Medulla oblongata (tissue), 1 donor: Measurements from ENCODE around the gene ATP10A.

Experiments used
- DNase-seq: peaks from one replicate; pipeline ENCODE4 v3.0.0-alpha.2; 2015; ENCODE audit errors: extremely low spot score

ATP10A gene, protein sequence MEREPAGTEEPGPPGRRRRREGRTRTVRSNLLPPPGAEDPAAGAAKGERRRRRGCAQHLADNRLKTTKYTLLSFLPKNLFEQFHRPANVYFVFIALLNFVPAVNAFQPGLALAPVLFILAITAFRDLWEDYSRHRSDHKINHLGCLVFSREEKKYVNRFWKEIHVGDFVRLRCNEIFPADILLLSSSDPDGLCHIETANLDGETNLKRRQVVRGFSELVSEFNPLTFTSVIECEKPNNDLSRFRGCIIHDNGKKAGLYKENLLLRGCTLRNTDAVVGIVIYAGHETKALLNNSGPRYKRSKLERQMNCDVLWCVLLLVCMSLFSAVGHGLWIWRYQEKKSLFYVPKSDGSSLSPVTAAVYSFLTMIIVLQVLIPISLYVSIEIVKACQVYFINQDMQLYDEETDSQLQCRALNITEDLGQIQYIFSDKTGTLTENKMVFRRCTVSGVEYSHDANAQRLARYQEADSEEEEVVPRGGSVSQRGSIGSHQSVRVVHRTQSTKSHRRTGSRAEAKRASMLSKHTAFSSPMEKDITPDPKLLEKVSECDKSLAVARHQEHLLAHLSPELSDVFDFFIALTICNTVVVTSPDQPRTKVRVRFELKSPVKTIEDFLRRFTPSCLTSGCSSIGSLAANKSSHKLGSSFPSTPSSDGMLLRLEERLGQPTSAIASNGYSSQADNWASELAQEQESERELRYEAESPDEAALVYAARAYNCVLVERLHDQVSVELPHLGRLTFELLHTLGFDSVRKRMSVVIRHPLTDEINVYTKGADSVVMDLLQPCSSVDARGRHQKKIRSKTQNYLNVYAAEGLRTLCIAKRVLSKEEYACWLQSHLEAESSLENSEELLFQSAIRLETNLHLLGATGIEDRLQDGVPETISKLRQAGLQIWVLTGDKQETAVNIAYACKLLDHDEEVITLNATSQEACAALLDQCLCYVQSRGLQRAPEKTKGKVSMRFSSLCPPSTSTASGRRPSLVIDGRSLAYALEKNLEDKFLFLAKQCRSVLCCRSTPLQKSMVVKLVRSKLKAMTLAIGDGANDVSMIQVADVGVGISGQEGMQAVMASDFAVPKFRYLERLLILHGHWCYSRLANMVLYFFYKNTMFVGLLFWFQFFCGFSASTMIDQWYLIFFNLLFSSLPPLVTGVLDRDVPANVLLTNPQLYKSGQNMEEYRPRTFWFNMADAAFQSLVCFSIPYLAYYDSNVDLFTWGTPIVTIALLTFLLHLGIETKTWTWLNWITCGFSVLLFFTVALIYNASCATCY (N-terminal part only)

DNA sequence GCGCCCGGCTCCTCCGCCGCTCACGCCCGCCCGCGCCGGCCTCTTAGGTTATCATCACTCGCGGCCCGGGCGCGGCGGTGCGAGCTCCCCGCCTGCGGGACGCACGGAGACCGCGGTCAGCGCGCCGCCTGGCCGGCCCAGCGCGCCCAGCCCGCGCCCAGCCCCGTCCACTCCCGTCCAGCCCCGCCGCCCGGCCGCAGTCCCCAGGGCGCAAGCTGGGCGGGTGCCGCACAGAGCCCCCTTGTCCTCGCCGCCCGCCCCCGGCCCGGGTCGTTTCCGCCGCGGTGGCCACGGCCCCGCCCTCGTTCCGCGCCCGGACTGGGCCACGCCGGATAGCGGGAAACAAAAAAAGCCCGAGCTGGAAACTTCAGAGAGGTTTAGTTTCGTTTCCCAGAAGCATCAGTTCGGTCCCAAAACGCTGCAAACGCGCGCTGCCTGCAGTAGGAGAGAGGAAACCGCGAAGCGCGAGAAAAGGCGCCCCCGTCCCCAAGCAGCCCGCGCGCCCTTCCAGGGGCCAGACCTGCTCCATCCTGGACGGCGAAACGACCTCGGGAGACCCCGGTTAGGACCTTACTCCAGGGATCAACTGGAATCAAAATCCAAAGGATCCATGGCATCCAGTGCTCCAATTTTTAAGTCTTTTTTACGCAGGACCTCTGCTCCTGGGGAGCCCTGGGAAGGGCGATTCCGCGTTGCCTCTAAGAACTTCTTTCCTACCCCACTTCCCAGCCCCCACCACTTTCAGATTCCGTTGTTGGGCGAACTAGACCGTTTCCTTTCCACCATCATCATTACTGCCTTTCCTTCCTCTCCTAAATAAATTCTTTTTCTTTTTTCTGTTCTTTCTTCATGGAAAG is at the start of gene ATP10A:
Gene ATP10A (minus strand): TSS at position 217 of the 857 bp plus-strand sequence. CDS start 231 bp downstream, outside the sequence.
- no peak for DNase-seq

- DNase-seq, result no peak
Observed at GRCh38 chr15:25912035-25912434, 48.9 kb upstream of the ATP10A start.

- no peak for DNase-seq
Observed at GRCh38 chr15:25910832-25911231, 47.7 kb upstream of the ATP10A start.

GRCh38 chr15:25909806-25910205 is 46.7 kb upstream of the ATP10A start:
- no peak for DNase-seq

- DNase-seq, result no peak
Observed at GRCh38 chr15:25909325-25909724, 46.2 kb upstream of the ATP10A start.

DNA sequence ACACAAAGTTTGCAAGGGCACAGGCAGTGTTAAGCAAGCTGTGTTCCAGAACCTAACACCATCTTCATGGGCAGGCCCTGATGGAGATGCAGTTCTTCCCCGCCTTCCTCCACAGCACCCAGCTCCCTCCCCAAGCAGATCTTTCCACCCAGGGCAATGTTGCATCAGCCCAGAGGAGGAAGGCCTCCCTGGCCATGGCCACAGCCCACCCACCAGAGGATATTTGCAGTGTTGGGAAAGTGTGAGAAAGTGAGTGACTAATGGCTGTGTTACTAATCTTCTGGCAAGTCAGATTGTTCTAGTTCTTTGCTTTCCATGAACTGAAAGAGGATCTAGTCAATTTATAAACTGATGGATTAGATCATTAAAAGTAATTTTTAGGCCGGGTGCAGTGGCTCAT is 42.0 kb upstream of the ATP10A start:
- no peak for DNase-seq

- DNase-seq, result no peak
Observed at GRCh38 chr15:25903024-25903581, 40.0 kb upstream of the ATP10A start.

- DNase-seq, result no peak
Observed at GRCh38 chr15:25901811-25902605, 38.9 kb upstream of the ATP10A start.

- DNase-seq, result peak; percentile 2
Observed at GRCh38 chr15:25900901-25901300, 37.8 kb upstream of the ATP10A start.

- DNase-seq, result no peak
Observed at GRCh38 chr15:25900431-25900830, 37.3 kb upstream of the ATP10A start.

- DNase-seq, result no peak
Observed at GRCh38 chr15:25899870-25900269, 36.7 kb upstream of the ATP10A start.

DNA sequence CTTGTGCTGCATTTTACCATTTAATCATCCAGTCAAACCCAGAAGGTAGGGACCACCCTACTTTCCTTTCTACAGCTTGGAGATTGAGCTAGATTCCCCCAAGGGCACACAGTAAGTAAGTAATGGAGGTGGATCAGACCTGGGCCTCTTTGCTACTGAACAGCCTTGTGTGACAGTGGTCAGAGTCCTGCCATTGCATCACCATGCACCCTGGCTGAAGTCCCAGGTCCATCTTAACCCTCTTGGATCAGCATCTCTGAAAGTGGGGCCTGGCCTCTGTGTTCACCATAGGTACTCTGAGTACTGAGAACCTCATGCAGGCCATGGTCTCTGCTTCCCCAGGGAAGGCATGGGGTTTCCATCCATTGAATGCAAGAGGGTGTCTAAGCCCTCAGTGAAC is 34.5 kb upstream of the ATP10A start:
- no peak for DNase-seq

DNA sequence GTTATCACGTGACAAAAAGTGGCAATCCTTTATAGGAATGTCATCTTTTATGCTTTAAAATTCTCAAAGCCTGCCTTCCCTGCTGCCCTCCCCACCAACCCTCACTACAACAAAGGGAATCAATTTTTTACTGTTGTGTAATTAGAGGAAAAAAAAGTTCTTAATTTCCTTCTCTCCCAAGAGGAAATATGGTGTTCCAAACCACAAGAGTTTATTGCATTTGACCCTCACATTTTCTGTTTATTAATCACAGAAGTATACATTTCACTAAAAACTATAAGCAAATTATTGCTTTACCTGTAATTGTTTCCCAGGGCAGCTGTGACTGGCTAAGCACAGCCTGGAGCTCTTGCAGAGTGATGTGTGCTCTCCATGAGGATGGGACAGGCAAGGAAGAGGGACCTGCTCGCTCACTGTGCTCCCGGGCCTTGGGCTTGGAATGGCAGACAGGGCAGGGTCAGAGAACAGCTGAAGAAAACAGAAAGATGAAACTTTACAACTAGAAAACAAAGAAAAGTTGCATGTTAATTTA is 31.3 kb upstream of the ATP10A start:
- no peak for DNase-seq

DNA sequence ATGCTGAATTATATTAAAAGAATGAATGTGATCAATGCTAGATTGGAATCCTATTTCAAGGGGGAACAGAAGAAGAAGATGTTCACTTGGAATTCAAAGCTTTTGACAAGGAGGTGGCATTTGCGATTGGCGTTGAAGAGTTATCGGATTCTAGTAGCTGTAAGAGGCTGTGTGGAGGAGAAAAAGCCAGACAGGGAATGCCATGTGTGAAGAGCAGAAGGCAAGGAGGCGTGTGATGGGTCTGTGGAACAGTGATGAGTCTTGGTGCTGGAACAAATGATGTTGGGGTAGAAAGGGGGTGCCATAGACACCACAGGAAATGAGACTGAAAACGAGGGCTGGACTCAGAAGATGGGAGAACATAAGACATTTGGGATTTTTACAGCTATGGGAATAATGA is 30.5 kb upstream of the ATP10A start:
- no peak for DNase-seq

GRCh38 chr15:25892126-25892525 is 29.0 kb upstream of the ATP10A start:
- no peak for DNase-seq

DNA sequence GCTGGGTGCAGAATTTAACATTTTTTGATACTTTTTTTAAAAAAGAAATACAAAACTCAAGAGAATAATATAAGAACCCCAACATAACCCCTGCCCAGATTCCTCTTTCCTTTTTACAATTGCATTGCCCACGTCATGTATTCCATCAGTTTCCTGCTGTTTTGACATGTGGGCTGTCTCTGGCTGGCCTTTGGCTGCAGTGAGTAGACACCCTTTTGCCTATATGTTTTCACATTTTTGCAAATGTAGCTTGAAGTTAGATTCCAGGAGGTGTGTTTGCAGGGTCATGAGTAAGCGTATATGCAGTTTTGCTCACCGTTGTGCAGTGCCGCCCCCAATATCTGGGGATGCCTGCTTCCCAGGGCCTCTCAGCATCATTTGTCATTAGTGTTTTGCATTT is 28.0 kb upstream of the ATP10A start:
- DNase-seq, result no peak

DNA sequence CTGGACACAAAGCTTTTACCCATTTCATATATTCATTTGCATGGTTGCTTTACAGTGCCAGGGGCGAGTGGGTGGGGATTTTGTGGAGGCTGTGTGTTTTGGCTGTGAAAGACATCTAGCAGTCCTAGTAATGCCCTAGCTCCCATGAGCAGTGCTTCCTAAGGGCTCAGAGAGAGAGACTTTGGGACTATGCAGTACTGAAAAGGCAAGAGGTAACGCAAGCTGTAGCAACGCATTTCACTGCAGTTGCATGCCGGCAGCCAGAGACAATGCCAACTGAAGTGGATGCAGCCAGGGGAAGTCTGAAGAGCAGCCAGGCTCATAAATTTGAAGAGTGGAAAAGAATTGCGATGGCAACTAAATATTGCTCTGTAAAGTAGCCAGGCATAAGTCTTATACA is 27.4 kb upstream of the ATP10A start:
- DNase-seq, result no peak

- no peak for DNase-seq
Observed at GRCh38 chr15:25887870-25888269, 24.7 kb upstream of the ATP10A start.

- DNase-seq, result no peak
Observed at GRCh38 chr15:25886498-25887140, 23.5 kb upstream of the ATP10A start.
